ENCODE data around the gene ATR. TPM values are rescaled to one million over a fixed set of nuclear protein-coding genes. Genes with fewer than 3 reads are reported as not detected.

The ATR gene
- total RNA-seq, 1 donor from 2014 or later: 9.1 TPM

GRCh38 chr3:142467768-142468167, 110.8 kb downstream of the ATR start:
- Histone ChIP-seq H3K9me3 (replicated peaks) (peaks cover 2% of the 10 kb centered on the region), H3K27me3 (ENCODE audit: low read depth) (no peaks in the 10 kb centered on the region)
- TF ChIP-seq CTCF (IDR thresholded peaks at IDR 0.05; ENCODE audit: borderline replicate concordance): no peak

GRCh38 chr3:142460689-142461088, 117.8 kb downstream of the ATR start:
- Histone ChIP-seq H3K36me3 (peaks cover 39% of the 10 kb centered on the region), H3K9me3 (replicated peaks) (no peaks in the 10 kb centered on the region), H3K27ac (replicated peaks) (no peak overlapping the region), H3K27me3 (ENCODE audit: low read depth) (no peaks in the 10 kb centered on the region), H3K4me3 (no peak overlapping the region), H3K4me1 (no peaks in the 10 kb centered on the region)
- no peak for TF ChIP-seq CTCF (IDR thresholded peaks at IDR 0.05; ENCODE audit: borderline replicate concordance)
- DNase-seq: no peak
- intact Hi-C loops (cut with micrococcal nuclease): no loop called here

More at GRCh38 chr3:142467768-142468167, 110.8 kb downstream of the ATR start:
- peaks cover 17% of the 10 kb centered on the region for H3K36me3 ChIP-seq
- intact Hi-C loops (cut with micrococcal nuclease): no loop called here
- DNase-seq: no peak
- H3K27ac ChIP-seq (replicated peaks): no peak overlapping the region
- H3K4me1 ChIP-seq: no peaks in the 10 kb centered on the region
- no peak overlapping the region for H3K4me3 ChIP-seq

DNA sequence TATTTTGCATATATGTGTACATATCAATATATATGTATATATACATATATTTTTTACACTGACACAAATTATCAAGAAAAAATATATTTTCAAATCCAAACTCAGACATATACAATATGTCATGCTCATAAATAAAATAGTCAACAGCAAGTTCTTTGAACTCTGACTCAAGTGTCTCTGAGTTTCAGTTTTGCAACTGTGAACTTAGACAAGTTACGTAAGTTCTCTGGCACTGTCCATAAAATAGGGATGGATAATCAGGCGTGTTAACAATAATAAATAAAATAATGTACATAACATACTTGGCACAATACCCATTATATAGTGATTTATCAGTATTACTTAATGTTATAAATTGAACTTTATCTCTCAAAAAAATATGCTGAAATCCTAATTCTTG, 118.6 kb downstream of the ATR start:
- Histone ChIP-seq H3K36me3 (peaks cover 39% of the 10 kb centered on the region), H3K27me3 (ENCODE audit: low read depth) (no peaks in the 10 kb centered on the region), H3K27ac (replicated peaks) (no peak overlapping the region), H3K4me3 (no peak overlapping the region), H3K9me3 (replicated peaks) (no peaks in the 10 kb centered on the region), H3K4me1 (no peaks in the 10 kb centered on the region)
- DNase-seq: no peak
- intact Hi-C loops (cut with micrococcal nuclease): no loop called here
- no peak for TF ChIP-seq CTCF (IDR thresholded peaks at IDR 0.05; ENCODE audit: borderline replicate concordance)

DNA sequence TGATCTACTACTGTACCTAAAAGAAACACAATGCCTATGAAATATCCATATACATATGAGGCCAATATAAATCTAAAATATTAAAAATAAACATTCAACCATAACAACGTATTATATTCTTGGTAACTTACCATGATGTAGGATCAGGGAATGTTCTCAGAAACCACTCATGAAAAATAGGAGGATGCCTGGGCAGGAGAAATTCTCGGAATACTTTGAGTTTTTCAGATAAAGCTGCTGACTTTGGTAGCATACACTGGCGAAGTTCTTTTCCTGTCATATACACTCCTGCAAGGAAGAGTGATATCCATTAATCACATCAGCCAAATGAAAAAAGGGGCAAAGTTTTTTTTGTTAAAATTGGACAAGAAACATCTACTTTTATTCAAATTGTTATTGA, 119.4 kb downstream of the ATR start:
- intact Hi-C loops (cut with micrococcal nuclease): no loop called here
- no peak for TF ChIP-seq CTCF (IDR thresholded peaks at IDR 0.05; ENCODE audit: borderline replicate concordance)
- peaks cover 32% of the 10 kb centered on the region for H3K36me3 ChIP-seq
- no peak overlapping the region for H3K27ac ChIP-seq (replicated peaks)
- no peak overlapping the region for H3K4me3 ChIP-seq
- H3K4me1 ChIP-seq: no peaks in the 10 kb centered on the region
- H3K9me3 ChIP-seq (replicated peaks): no peaks in the 10 kb centered on the region
- no peaks in the 10 kb centered on the region for H3K27me3 ChIP-seq (ENCODE audit: low read depth)
- DNase-seq: no peak

GRCh38 chr3:142450881-142451280, 127.7 kb downstream of the ATR start:
- Histone ChIP-seq H3K9me3 (replicated peaks) (no peaks in the 10 kb centered on the region), H3K27ac (replicated peaks) (no peak overlapping the region), H3K4me3 (no peak overlapping the region), H3K36me3 (peaks cover 11% of the 10 kb centered on the region), H3K27me3 (ENCODE audit: low read depth) (no peaks in the 10 kb centered on the region), H3K4me1 (peaks cover 25% of the 10 kb centered on the region)
- intact Hi-C loops (cut with micrococcal nuclease): no loop called here
- DNase-seq: no peak
- TF ChIP-seq CTCF (IDR thresholded peaks at IDR 0.05; ENCODE audit: borderline replicate concordance): no peak

DNA sequence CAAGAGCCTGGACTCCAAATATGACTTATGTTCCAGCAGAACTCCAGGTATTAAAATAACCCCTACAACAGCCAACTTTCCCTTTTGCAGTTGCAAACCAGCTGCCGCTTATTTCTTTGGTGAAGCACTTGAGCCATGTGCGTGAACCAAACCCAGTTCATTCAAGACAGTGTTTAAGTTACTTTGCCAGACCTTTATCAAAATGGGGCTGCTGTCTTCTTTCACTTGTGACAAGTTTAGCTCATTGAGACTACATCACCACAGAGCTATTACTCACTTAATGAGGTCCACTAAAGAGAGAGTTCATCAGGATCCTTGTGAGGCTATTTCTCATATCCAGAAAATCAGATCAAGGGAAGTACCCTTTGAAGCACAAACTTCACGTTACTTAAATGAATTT, 128.3 kb downstream of the ATR start:
- no peak overlapping the region for H3K27ac ChIP-seq (replicated peaks)
- peaks cover 10% of the 10 kb centered on the region for H3K36me3 ChIP-seq
- H3K4me3 ChIP-seq: no peak overlapping the region
- no peak for DNase-seq
- intact Hi-C loops (cut with micrococcal nuclease): no loop called here
- no peak for TF ChIP-seq CTCF (IDR thresholded peaks at IDR 0.05; ENCODE audit: borderline replicate concordance)
- H3K27me3 ChIP-seq (ENCODE audit: low read depth): no peaks in the 10 kb centered on the region
- no peaks in the 10 kb centered on the region for H3K9me3 ChIP-seq (replicated peaks)
- peaks cover 32% of the 10 kb centered on the region for H3K4me1 ChIP-seq
